CD4-positive, alpha-beta T cell treated with Interleukin-10 for 1 hour (primary cell): ENCODE data around the gene TUBG2.
"Not testable (repeated sequence)": the region's sequence is repeated elsewhere in the genome, so short reads cannot be mapped to it uniquely, and the experiment has no call there.

ENCODE experiments used
- DNase-seq: peaks from one replicate; pipeline ENCODE4 v3.0.0-alpha.2; 2020

Gene TUBG2

DNA sequence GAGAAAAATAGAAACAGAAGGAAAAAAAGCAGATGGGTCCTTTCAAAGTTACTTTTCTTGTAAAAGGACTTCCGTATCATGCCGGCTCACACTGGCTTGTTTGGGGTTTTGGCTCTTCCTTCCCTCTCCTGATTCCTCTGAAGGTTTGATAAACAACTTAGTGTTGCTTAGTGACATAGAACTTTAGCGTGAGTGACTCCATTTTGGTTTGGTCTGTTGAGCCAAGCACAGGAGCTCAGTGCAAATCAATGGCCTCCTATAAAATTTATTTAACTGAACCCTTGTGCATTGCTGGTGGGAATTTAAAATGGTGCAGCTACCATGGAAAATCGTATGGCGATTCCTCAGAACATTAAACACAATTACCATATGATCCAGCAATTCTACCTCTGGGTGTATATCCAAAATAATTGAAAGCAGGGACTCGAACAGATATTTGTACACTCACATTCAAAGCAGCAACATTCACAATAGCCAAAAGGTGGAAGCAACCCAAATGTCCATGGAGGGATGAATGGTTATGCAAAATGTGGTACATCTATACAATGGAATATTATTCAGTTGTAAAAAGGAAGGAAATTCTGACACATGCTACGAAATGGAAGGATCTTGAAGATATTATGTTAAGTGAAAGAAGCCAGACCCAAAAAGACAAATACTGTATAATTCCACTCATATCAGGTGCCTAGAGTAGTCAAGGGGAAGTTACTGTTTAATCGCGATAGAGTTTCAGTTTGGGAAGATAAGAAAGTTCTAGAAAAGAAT is 1.1 kb upstream of the TUBG2 start:
- DNase-seq: no peak

DNA sequence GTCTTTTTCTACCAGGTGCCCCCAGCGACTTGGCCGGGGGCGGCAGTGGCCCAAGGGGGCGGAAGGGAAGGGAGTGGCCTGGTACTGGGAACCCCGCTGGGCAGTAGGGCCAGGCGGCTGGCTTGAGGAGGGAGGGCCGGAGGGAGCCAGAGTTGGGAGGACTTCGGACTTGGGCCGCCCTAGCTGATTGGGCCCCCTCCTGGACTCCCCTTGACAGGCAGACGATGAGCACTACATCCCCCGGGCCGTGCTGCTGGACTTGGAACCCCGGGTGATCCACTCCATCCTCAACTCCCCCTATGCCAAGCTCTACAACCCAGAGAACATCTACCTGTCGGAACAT is 819 bp downstream of the TUBG2 start:
- DNase-seq: not testable (repeated sequence)

- DNase-seq: no peak
Measured at GRCh38 chr17:42660692-42661345, 1.7 kb downstream of the TUBG2 start.

DNA sequence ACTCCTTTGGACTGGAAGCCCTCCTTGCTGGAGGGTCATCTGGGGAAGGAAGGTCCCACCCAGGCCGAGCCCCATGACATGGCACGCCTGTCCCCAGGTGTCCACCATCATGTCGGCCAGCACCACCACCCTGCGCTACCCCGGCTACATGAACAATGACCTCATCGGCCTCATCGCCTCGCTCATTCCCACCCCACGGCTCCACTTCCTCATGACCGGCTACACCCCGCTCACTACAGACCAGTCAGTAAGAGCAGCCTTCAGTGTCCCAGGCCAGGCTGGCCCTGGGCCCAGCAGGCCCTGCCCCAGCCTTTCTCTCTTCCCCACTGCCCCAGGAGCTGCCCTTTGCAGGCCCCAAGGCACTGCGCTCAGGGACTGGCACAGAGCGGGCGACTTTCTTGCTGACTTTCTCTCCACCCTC is 6.5 kb downstream of the TUBG2 start:
- DNase-seq: no peak

GRCh38 chr17:42666126-42666525 is 7.0 kb downstream of the TUBG2 start:
- DNase-seq: not testable (repeated sequence)

DNA sequence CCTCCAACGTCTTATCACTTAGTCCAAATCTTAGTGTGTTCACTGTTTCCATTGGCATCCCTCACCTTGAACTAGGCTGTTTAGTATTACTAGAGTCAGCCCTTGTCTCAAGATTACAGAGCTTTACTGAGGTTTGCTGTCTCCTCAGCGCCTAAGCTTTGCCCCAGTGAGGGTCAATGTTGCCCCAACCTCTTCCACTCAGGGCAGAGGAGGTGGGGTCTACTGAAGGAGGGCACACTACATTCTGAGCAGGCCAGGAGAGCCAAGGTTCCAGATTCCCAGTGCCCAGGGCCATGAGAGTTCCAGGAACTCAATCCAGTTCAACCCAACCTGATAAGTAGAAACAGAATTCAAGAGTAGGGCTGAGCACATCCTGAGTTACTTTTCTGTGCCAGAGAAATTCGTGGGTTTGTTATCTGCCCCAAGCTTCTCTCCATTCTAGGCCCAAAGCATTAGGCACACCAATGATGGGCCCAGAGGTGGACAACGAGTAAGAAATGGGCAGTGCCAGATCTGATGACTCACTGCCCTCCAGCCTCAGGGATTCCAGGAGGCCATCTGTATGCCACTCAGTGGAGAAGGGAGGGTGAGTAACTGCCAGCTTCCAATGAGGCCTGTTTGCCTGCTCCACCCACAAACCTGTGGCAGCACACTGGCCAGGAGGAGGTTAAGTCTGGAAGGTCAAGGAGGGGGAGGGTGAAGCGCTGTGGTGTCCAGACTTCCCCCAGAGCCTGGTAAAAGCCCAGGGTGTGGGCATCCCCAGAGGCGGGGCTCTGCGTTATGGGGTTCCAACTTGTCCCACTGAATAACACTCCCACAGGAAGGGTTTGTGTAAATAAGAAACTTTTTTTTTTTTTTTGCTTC is 8.2 kb downstream of the TUBG2 start:
- no peak for DNase-seq

DNA sequence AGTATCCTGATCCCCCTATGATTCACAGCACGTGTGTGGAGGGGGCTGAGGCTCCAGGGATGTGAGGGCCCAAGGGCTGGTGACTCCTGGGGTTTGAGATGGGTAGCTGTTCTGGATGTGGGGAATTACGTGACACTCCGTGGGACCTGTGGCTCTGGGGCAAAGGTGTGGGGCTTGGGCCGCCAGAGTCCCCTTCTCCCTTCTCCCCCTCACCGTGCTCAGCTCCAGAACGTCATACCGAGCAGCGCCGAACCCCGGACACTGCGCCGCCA is 10.6 kb downstream of the TUBG2 start:
- no peak for DNase-seq

GRCh38 chr17:42669977-42670788 is 11.1 kb downstream of the TUBG2 start:
- peak; percentile 58 for DNase-seq

DNA sequence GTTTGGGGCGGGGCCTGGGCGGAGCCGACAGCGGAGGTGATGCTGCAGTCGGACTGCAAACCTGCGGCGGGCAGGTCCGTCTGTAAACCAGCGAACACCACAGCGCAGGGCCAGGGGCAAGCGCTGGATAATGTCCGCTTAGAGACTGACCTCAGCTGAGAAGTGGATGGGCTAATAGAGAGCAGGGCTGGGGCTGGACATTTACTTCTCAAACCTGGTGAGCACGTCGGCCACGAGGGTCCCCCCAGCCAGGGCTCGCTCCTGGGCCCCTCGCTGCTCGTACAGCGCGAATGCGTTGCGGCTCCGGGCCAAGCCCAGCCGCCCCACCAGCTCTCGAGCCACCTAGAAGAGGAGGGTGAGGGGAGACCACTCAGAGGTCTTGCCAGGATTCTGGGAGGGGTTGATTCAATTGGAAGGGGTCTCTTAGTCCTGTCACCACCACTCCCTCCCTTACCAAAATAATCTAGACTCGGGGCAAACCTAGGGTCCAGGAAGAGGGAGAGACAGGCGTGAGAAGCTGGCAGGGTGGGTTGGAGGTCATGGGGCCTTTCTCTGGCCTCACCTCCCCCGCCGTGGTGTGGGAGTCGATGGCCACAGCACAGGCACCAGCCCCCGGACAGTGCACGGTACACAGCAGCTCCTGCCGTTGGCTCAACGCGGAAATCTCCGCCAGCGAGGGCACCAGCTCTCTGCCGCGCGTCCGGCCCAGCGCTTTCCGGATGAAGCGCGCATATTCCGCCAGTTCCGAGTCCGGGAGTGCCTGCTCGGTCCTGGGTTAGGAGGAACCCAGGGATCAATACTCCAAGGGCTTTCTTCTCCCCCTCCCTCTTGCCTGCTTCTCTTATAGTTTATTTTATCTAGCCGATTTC is 11.9 kb downstream of the TUBG2 start:
- no peak for DNase-seq

- DNase-seq: no peak
Measured at GRCh38 chr17:42672038-42672437, 13.0 kb downstream of the TUBG2 start.

DNA sequence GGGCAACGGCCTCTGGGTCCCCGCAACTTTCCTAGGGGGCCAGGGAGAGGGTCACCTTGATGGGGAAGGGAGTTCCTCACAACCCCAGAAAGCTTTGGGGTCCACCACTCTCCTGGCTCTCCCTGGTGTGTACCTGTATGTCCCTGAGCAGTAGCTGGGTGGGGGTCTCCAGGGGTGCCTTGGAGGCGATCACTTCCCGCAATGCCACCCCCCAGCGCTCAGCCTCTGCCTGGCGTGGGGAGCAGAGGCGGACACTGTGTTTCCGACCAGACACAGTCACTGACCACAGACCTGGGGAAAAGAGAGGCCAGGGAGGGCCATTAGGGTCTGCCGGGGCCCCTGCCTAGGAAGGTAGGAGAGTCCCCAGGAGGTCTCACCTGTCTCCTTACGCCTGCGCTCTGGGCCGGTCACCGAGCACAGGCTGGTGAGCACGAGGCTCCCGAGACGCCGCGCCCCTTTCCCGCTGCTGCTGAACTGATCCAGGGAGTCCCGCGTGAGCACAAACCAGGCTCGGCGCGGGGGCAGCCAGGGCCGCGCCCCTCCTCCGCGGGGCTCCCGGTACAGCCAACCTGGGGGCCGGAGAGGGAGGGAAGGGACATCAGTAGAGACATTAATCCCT is 14.3 kb downstream of the TUBG2 start:
- no peak for DNase-seq

- peak; percentile 46 for DNase-seq
Measured at GRCh38 chr17:42673885-42674754, 15.0 kb downstream of the TUBG2 start.

DNA sequence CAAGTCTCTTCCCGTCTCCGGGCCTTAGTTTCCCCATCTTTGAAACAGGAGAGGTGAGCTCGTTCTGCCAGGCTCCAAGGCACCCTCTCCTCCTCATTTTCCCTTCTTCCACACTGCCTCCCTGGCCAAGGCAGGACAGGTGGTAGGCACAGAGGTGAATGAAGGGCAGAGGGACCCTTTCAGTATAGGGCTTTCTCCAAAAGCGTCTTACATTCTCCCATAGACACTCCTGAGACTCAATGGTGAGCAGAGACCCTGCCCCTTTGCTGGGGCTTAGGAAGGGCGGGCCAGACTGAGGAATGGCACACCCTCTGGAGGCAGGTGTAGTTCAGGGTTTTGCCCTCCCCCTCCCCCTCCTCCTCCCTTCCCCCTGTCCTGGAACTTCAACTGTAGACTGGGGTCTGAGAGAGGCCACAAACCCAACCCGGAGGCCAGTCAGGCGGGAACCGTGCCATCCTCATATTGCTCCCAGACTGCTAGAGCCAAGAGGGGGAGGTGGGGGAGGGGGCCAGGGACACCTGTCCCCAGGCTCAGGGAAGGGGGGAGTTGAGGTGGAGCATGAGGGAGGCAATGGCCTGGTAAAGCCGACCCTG is 15.8 kb downstream of the TUBG2 start:
- DNase-seq: no peak

DNA sequence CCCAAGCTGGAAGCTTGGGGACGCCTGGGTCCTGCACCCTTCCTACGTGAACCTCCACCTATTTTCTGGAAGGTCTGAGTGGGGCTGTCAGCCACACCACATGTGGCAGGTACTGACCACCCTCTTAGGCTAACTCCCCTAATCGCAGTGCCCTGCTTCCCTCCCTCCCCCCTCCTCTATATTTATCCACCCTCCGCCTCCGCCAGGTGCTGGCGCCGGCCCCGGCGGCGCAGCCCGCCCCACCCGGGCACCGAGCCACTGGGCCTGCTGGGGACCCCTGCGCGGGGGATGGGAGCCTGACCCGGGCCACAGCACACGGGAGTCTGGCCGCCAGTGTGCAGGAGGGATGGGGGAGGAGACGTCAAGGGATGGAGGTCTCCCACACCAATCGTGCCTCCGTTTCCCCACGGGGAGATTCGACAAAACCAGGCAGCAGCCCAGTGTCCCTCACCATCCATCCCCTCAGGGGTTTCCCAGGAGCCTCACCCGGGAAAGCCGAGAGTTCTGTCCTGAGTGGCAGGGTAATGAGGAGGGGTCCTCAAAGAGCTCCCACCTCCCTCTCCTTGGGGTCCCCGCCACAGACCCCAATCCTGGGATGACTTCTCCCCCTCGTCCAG is 16.4 kb downstream of the TUBG2 start:
- DNase-seq: no peak

DNA sequence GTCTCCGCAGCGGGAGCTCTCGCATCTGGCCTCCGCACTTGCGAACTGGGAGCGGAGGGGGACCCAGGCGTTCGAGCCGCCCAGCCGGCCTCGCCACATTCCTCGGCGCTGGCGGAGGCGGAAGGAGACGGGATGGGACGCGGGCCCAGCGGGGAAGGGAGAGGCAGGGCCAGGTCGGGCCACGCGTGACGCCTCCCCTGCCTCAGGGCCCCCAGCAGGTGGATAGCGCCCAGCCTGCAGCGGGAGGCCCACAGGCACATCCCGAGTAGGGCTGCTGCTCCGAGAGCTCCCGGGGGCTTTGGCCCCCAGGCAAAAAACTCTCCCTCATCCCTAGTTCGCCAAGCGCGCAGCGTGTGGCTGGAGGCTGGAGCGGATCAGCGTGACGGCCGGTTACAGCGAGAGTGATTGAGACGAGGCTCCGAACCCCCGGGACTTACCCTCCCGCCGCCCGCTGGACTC is 16.9 kb downstream of the TUBG2 start:
- peak; percentile 8 for DNase-seq

DNA sequence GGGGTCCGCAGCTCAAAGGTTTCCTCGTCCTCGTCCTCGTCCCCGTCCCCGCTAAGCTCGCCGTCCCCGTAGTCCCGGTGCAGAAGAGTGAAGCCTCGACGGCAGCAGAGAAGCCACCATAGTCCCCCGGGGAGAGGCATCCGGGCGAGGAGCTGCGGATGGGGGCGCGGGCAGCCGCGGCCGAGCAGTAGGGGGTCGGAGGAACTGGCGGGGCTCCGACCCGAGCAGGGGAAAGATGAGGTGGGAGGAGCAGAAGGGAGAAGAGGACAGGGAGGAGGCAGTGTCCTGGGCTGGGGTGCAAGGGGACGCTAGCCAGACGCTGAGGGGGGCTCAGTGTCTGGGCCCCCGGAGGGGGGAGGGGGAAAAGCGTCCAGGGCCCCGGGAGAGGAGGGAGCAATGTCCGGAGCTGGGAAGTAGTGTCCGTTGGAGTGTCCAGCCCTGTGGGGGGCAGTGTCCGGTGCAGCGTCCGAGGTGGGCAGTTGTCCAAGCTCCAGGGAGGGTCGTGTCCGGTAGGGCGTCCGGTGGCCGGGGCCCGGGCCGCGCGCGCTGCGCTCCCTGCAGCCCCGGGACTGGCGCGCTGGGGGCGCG is 17.4 kb downstream of the TUBG2 start, which contains the start of gene PLEKHH3:
Gene PLEKHH3, minus strand, starts transcription at position 571 of the 588 bp plus-strand sequence. Its CDS starts 431 bp downstream, at position 140.
- peak; percentile 11 for DNase-seq

GRCh38 chr17:42677012-42677857 is 18.2 kb downstream of the TUBG2 start:
- DNase-seq: peak; percentile 99
